Thyroid gland (tissue), 4 donors: Measurements from ENCODE around the gene UPF3A.

ENCODE experiments used
- POLR2A ChIP-seq, 2 donors: fragments of 450-650 bp; IDR thresholded peaks; one replicate each; pipeline ENCODE4 v1.6.1; 2017; ENCODE audit warnings: antibody characterized with exemption in 2 of 2, mild to moderate bottlenecking in 2 of 2, moderate library complexity in 1 of 2
- TF ChIP-seq, protein P1 (sequence below), 6 experiments: fragments of 200-600 bp in 3 of 6; fragments of 450-650 bp in 3 of 6; sonication (generic) in 3 of 6; IDR thresholded peaks; one replicate each; pipeline ENCODE4 v1.5.1; 2016 to 2019; ENCODE audit warnings: antibody characterized with exemption in 6 of 6, mild to moderate bottlenecking in 2 of 6, inconsistent platforms in 1 of 6, moderate library complexity in 1 of 6

DNA sequence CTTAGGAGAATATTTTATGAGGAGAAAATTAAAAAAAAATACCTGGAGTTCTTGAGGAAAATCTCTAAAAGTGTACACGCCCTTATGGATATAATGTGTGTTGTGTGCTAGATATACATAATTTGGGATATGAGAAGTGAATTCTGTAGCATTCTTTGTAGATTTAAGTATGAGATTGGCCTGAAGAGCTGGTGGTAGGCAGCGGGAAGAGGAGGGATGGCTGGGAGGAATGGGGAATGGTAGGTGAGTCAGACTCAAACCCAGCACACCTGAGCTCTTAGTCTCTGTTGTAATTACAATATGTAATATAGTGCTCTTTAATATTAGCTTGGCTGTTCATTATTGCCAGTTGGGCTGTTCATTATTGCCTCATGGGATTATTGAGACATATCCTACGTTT lies 39.9 kb downstream of the UPF3A start:
- TF ChIP-seq, protein P1, sequence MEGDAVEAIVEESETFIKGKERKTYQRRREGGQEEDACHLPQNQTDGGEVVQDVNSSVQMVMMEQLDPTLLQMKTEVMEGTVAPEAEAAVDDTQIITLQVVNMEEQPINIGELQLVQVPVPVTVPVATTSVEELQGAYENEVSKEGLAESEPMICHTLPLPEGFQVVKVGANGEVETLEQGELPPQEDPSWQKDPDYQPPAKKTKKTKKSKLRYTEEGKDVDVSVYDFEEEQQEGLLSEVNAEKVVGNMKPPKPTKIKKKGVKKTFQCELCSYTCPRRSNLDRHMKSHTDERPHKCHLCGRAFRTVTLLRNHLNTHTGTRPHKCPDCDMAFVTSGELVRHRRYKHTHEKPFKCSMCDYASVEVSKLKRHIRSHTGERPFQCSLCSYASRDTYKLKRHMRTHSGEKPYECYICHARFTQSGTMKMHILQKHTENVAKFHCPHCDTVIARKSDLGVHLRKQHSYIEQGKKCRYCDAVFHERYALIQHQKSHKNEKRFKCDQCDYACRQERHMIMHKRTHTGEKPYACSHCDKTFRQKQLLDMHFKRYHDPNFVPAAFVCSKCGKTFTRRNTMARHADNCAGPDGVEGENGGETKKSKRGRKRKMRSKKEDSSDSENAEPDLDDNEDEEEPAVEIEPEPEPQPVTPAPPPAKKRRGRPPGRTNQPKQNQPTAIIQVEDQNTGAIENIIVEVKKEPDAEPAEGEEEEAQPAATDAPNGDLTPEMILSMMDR (IDR thresholded peaks at IDR 0.05) = no peak
- no peak for TF ChIP-seq POLR2A (IDR thresholded peaks at IDR 0.05)
